ENCODE measurements around the gene IARS1.

The IARS1 gene

DNA sequence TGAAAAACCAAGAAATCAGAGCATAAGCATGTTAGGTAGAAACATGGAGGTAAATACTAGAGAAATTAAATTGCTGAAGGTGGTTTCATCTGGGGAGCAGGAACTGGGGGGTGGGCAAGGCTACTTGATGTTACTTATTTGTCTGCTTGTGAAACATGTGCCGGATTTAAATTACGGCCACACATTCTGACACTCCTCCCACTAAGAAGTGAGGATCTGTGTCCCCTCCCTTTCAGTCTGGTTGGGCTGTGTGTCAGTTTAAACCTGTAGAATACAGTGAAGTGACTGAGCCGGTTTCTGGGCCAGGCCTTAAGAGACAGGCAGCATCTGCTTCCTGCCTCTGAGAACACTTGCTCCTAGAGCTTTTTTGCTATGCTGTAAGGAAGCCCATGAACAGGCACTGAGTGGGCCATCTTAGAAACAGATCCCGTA is 2.3 kb upstream of the IARS1 start:
- H3K79me1 ChIP-seq (replicated peaks; ENCODE audit: low read length, poor library complexity, severe bottlenecking), result peaks cover 2% of the 10 kb centered on the region
- H3K4ac ChIP-seq (ENCODE audit: low read depth in 1 of 2, low read length in 2 of 2), result no peak overlapping the region
- no peak overlapping the region for H2BK5ac ChIP-seq (ENCODE audit: low read depth, low read length, poor library complexity, severe bottlenecking)
- H3K36me3 ChIP-seq (ENCODE audit: control insufficient read depth in 1 of 2, insufficient read depth in 2 of 2, low read depth in 1 of 2, low read length in 2 of 2), result peaks cover 9 to 54% of the 10 kb centered on the region in 2 experiments
- H3K14ac ChIP-seq (ENCODE audit: low read length in 2 of 2), result no peak overlapping the region
- H3K23ac ChIP-seq (ENCODE audit: low read length in 2 of 2), result peak overlapping the region in 1 of 2 experiments; percentile 14
- no peak overlapping the region for H4K8ac ChIP-seq (ENCODE audit: low read length)
- DNase-seq, result peak; percentile 5
- no peak overlapping the region for H3K4me2 ChIP-seq (ENCODE audit: low read length, poor library complexity, severe bottlenecking)
- no peak overlapping the region for H2BK15ac ChIP-seq (ENCODE audit: low read depth, poor library complexity, severe bottlenecking)
- no peak overlapping the region for H2BK12ac ChIP-seq (ENCODE audit: low read length in 2 of 2)
- no peak overlapping the region for H2AK5ac ChIP-seq (ENCODE audit: low read length, severe bottlenecking)
- H2AFZ ChIP-seq (ENCODE audit: low read depth, low read length), result no peak overlapping the region
- H3K4me3 ChIP-seq (ENCODE audit: insufficient read depth in 1 of 2, low read depth in 1 of 2, low read length in 2 of 2), result no peak overlapping the region
- no peak overlapping the region for H2BK120ac ChIP-seq (ENCODE audit: low read depth, low read length)
- no peak overlapping the region for H4K91ac ChIP-seq (ENCODE audit: low read length)
- H3K27me3 ChIP-seq (ENCODE audit: control insufficient read depth in 1 of 2, insufficient read depth in 1 of 2, low read length in 2 of 2), result no peaks in the 10 kb centered on the region
- peak overlapping the region; percentile 99 for H3K9ac ChIP-seq (ENCODE audit: low read length)
- H3K9me3 ChIP-seq (ENCODE audit: control insufficient read depth, low read length), result no peaks in the 10 kb centered on the region
- H3K18ac ChIP-seq (ENCODE audit: low read depth in 1 of 2, low read length in 2 of 2), result no peak overlapping the region
- H3K4me1 ChIP-seq (ENCODE audit: control insufficient read depth, insufficient read depth, low read depth, low read length), result peaks cover 12% of the 10 kb centered on the region
- WGBS, result 86% methylated on average over 4 of the region's 4 CpGs
- H3K27ac ChIP-seq (ENCODE audit: low read length, poor library complexity, severe bottlenecking), result no peak overlapping the region

- no peak overlapping the region for H2BK12ac ChIP-seq (ENCODE audit: low read length in 2 of 2)
- H3K23ac ChIP-seq (ENCODE audit: low read length in 2 of 2), result no peak overlapping the region
- H3K4me2 ChIP-seq (ENCODE audit: low read length, poor library complexity, severe bottlenecking), result no peak overlapping the region
- no peak for DNase-seq
- no peak overlapping the region for H2AFZ ChIP-seq (ENCODE audit: low read depth, low read length)
- peak overlapping the region; percentile 7 for H4K8ac ChIP-seq (ENCODE audit: low read length)
- no peak overlapping the region for H3K18ac ChIP-seq (ENCODE audit: low read depth in 1 of 2, low read length in 2 of 2)
- no peak overlapping the region for H4K91ac ChIP-seq (ENCODE audit: low read length)
- H2BK15ac ChIP-seq (ENCODE audit: low read depth, poor library complexity, severe bottlenecking), result no peak overlapping the region
- H3K14ac ChIP-seq (ENCODE audit: low read length in 2 of 2), result no peak overlapping the region
- peaks cover 9 to 52% of the 10 kb centered on the region in 2 experiments for H3K36me3 ChIP-seq (ENCODE audit: control insufficient read depth in 1 of 2, insufficient read depth in 2 of 2, low read depth in 1 of 2, low read length in 2 of 2)
- 76% methylated on average over 6 of the region's 7 CpGs for WGBS
- peaks cover 12% of the 10 kb centered on the region for H3K4me1 ChIP-seq (ENCODE audit: control insufficient read depth, insufficient read depth, low read depth, low read length)
- peaks cover 2% of the 10 kb centered on the region for H3K79me1 ChIP-seq (replicated peaks; ENCODE audit: low read length, poor library complexity, severe bottlenecking)
- no peaks in the 10 kb centered on the region for H3K27me3 ChIP-seq (ENCODE audit: control insufficient read depth in 1 of 2, insufficient read depth in 1 of 2, low read length in 2 of 2)
- no peak overlapping the region for H2AK5ac ChIP-seq (ENCODE audit: low read length, severe bottlenecking)
- H3K27ac ChIP-seq (ENCODE audit: low read length, poor library complexity, severe bottlenecking), result no peak overlapping the region
- H2BK5ac ChIP-seq (ENCODE audit: low read depth, low read length, poor library complexity, severe bottlenecking), result no peak overlapping the region
- no peak overlapping the region for H3K4ac ChIP-seq (ENCODE audit: low read depth in 1 of 2, low read length in 2 of 2)
- H2BK120ac ChIP-seq (ENCODE audit: low read depth, low read length), result no peak overlapping the region
- H3K4me3 ChIP-seq (ENCODE audit: insufficient read depth in 1 of 2, low read depth in 1 of 2, low read length in 2 of 2), result no peak overlapping the region
- H3K9ac ChIP-seq (ENCODE audit: low read length), result peak overlapping the region; percentile 99
- no peaks in the 10 kb centered on the region for H3K9me3 ChIP-seq (ENCODE audit: control insufficient read depth, low read length)
Measured at GRCh38 chr9:92295240-92295790, 1.8 kb upstream of the IARS1 start.

DNA sequence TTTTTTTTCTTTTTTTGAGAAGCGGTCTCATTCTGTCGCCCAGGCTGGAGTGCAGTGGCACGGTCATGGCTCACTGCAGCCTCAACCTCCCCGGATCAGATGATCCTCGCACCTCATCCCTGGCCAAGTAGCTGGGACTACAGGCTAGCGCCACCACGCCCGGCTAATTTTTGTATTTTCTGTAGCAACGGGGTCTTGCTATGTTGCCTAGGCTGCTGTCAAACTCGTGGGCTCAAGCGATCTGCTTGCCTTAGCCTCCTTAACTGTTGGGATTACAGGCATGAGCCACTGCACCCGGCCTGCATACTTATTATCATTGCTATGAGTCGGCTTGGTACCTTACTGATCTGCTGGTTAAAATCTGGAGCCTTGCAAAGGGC is 790 bp upstream of the IARS1 start:
- peaks cover 12% of the 10 kb centered on the region for H3K4me1 ChIP-seq (ENCODE audit: control insufficient read depth, insufficient read depth, low read depth, low read length)
- H3K9me3 ChIP-seq (ENCODE audit: control insufficient read depth, low read length), result no peaks in the 10 kb centered on the region
- H3K23ac ChIP-seq (ENCODE audit: low read length in 2 of 2), result no peak overlapping the region
- no peak overlapping the region for H2BK12ac ChIP-seq (ENCODE audit: low read length in 2 of 2)
- H3K36me3 ChIP-seq (ENCODE audit: control insufficient read depth in 1 of 2, insufficient read depth in 2 of 2, low read depth in 1 of 2, low read length in 2 of 2), result peaks cover 6 to 49% of the 10 kb centered on the region in 2 experiments
- peak overlapping the region in 1 of 2 experiments; percentile 56 for H3K4ac ChIP-seq (ENCODE audit: low read depth in 1 of 2, low read length in 2 of 2)
- peak overlapping the region; percentile 73 for H3K4me2 ChIP-seq (ENCODE audit: low read length, poor library complexity, severe bottlenecking)
- H4K91ac ChIP-seq (ENCODE audit: low read length), result no peak overlapping the region
- WGBS, result 58% methylated on average over 13 of the region's 13 CpGs
- H3K14ac ChIP-seq (ENCODE audit: low read length in 2 of 2), result no peak overlapping the region
- H2BK15ac ChIP-seq (ENCODE audit: low read depth, poor library complexity, severe bottlenecking), result no peak overlapping the region
- H2BK120ac ChIP-seq (ENCODE audit: low read depth, low read length), result no peak overlapping the region
- peak; percentile 13 for DNase-seq
- no peak overlapping the region for H2AK5ac ChIP-seq (ENCODE audit: low read length, severe bottlenecking)
- H4K8ac ChIP-seq (ENCODE audit: low read length), result no peak overlapping the region
- no peak overlapping the region for H2AFZ ChIP-seq (ENCODE audit: low read depth, low read length)
- peak overlapping the region; percentile 9 to 93 for H3K4me3 ChIP-seq (ENCODE audit: insufficient read depth in 1 of 2, low read depth in 1 of 2, low read length in 2 of 2)
- H3K27me3 ChIP-seq (ENCODE audit: control insufficient read depth in 1 of 2, insufficient read depth in 1 of 2, low read length in 2 of 2), result no peaks in the 10 kb centered on the region
- no peak overlapping the region for H3K27ac ChIP-seq (ENCODE audit: low read length, poor library complexity, severe bottlenecking)
- peak overlapping the region; percentile 99 for H3K9ac ChIP-seq (ENCODE audit: low read length)
- peaks cover 2% of the 10 kb centered on the region for H3K79me1 ChIP-seq (replicated peaks; ENCODE audit: low read length, poor library complexity, severe bottlenecking)
- no peak overlapping the region for H3K18ac ChIP-seq (ENCODE audit: low read depth in 1 of 2, low read length in 2 of 2)
- no peak overlapping the region for H2BK5ac ChIP-seq (ENCODE audit: low read depth, low read length, poor library complexity, severe bottlenecking)

GRCh38 chr9:92293075-92293354 is 482 bp downstream of the IARS1 start:
- Histone ChIP-seq H3K18ac (ENCODE audit: low read depth in 1 of 2, low read length in 2 of 2) (no peak overlapping the region), H2AK5ac (ENCODE audit: low read length, severe bottlenecking) (no peak overlapping the region), H3K14ac (ENCODE audit: low read length in 2 of 2) (no peak overlapping the region), H3K4me1 (ENCODE audit: control insufficient read depth, insufficient read depth, low read depth, low read length) (peaks cover 11% of the 10 kb centered on the region), H2BK120ac (ENCODE audit: low read depth, low read length) (no peak overlapping the region), H3K27ac (ENCODE audit: low read length, poor library complexity, severe bottlenecking) (no peak overlapping the region), H2BK15ac (ENCODE audit: low read depth, poor library complexity, severe bottlenecking) (no peak overlapping the region), H3K9ac (ENCODE audit: low read length) (peak overlapping the region; percentile 99), H3K23ac (ENCODE audit: low read length in 2 of 2) (no peak overlapping the region), H2BK12ac (ENCODE audit: low read length in 2 of 2) (no peak overlapping the region), H3K79me1 (replicated peaks; ENCODE audit: low read length, poor library complexity, severe bottlenecking) (peaks cover 6% of the 10 kb centered on the region), H3K4me3 (ENCODE audit: insufficient read depth in 1 of 2, low read depth in 1 of 2, low read length in 2 of 2) (peak overlapping the region in 1 of 2 experiments; percentile 93), H2BK5ac (ENCODE audit: low read depth, low read length, poor library complexity, severe bottlenecking) (no peak overlapping the region), H4K91ac (ENCODE audit: low read length) (no peak overlapping the region), H4K8ac (ENCODE audit: low read length) (no peak overlapping the region), H3K4ac (ENCODE audit: low read depth in 1 of 2, low read length in 2 of 2) (no peak overlapping the region), H3K27me3 (ENCODE audit: control insufficient read depth in 1 of 2, insufficient read depth in 1 of 2, low read length in 2 of 2) (no peaks in the 10 kb centered on the region), H2AFZ (ENCODE audit: low read depth, low read length) (no peak overlapping the region), H3K4me2 (ENCODE audit: low read length, poor library complexity, severe bottlenecking) (peak overlapping the region; percentile 46), H3K9me3 (ENCODE audit: control insufficient read depth, low read length) (no peaks in the 10 kb centered on the region), H3K36me3 (ENCODE audit: control insufficient read depth in 1 of 2, insufficient read depth in 2 of 2, low read depth in 1 of 2, low read length in 2 of 2) (peaks cover 6 to 49% of the 10 kb centered on the region in 2 experiments)
- WGBS, result 4% methylated on average over 2 of the region's 5 CpGs
- DNase-seq, result no peak
